Lower leg skin (tissue), 4 donors: Measurements from ENCODE around the gene CNIH2. TPM values are rescaled to one million over a fixed set of nuclear protein-coding genes. Genes with fewer than 3 reads are reported as not detected.

Experiments
- DNase-seq, 2 donors: peaks; one replicate each; pipeline ENCODE4 v3.0.0-alpha.2; 2019; ENCODE audit warnings: low spot score in 2 of 2
- H3K4me3 ChIP-seq: fragments of 200-600 bp; sonication (generic); 2 replicates; pipeline ENCODE4 v1.5.1; 2017; ENCODE audit warnings: mild to moderate bottlenecking, low read depth; ENCODE audit not compliant: poor library complexity, severe bottlenecking
- CTCF ChIP-seq, 3 donors: fragments of 450-650 bp; IDR thresholded peaks; one replicate each; pipeline ENCODE4 v1.5.1; 2016; ENCODE audit warnings: antibody characterized with exemption in 3 of 3, mild to moderate bottlenecking in 3 of 3, moderate library complexity in 2 of 3
- POLR2A ChIP-seq, 2 donors: fragments of 450-650 bp; IDR thresholded peaks; one replicate each; pipeline ENCODE4 v1.6.1; 2016 to 2017; ENCODE audit warnings: antibody characterized with exemption in 2 of 2, mild to moderate bottlenecking in 1 of 2, moderate library complexity in 1 of 2
- WGBS, 2 donors: methylation state at CpG; one replicate each; pipeline ENCODE4 v1.1.5; 2018; 5-methylcytosine and 5-hydroxymethylcytosine counted together
- intact Hi-C: fragments of 100-400 bp; cut with DNase I; formaldehyde crosslinking; loops from one replicate; pipeline ENCODE4 v1.15.0; 2023; ENCODE audit warnings: low total_unique reads
- total RNA-seq, 4 donors: library from RNA; depleted of rRNA; stranded (reverse); fragments of >200 nt; gene quantifications; one replicate each; pipeline ENCODE4 v1.1.0, GENCODE V29; 2016

CNIH2 gene
- total RNA-seq, 4 donors from 2014 or later: 0.42 to 3.2 TPM; not detected in 2

- H3K4me3 ChIP-seq: no peak overlapping the region
- intact Hi-C loops: no loop called here
- 69 to 71% methylated on average over 6 to 13 of the region's 14 CpGs for WGBS, 2 donors
- DNase-seq: no peak
- no peak for TF ChIP-seq CTCF (IDR thresholded peaks at IDR 0.05)
- no peak for TF ChIP-seq POLR2A (IDR thresholded peaks at IDR 0.05)
Measured at GRCh38 chr11:66283461-66284105, 5.6 kb downstream of the CNIH2 start.

GRCh38 chr11:66284526-66285078 lies 6.6 kb downstream of the CNIH2 start:
- WGBS, 2 donors: 91 to 92% methylated on average over 16 of the region's 16 CpGs
- DNase-seq: no peak
- TF ChIP-seq CTCF (IDR thresholded peaks at IDR 0.05): no peak
- no peak overlapping the region for H3K4me3 ChIP-seq
- intact Hi-C loops: loop anchor here (5.0 kb wide), 1 partner anchor 62 kb away; no protein-coding TSS in a partner anchor

GRCh38 chr11:66285250-66285947 lies 7.4 kb downstream of the CNIH2 start:
- intact Hi-C loops: loop anchor here (5.0 kb wide), 1 partner anchor 63 kb away; no protein-coding TSS in a partner anchor
- 84% methylated on average over 12 to 13 of the region's 13 CpGs for WGBS, 2 donors
- DNase-seq: no peak
- H3K4me3 ChIP-seq: no peak overlapping the region
- TF ChIP-seq POLR2A (IDR thresholded peaks at IDR 0.05): no peak
- TF ChIP-seq CTCF (IDR thresholded peaks at IDR 0.05): no peak

- TF ChIP-seq CTCF (IDR thresholded peaks at IDR 0.05) (no peak), POLR2A (IDR thresholded peaks at IDR 0.05) (no peak)
- H3K4me3 ChIP-seq: no peak overlapping the region
- DNase-seq: no peak
- WGBS, 2 donors: 84 to 85% methylated on average over 5 of the region's 5 CpGs
- intact Hi-C loops: loop anchor here (5.0 kb wide), 1 partner anchor 64 kb away; no protein-coding TSS in a partner anchor
Measured at GRCh38 chr11:66286699-66287098, 8.7 kb downstream of the CNIH2 start.

- intact Hi-C loops: loop anchor here (5.0 kb wide), 1 partner anchor 65 kb away; no protein-coding TSS in a partner anchor
Measured at GRCh38 chr11:66287211-66287888, 9.4 kb downstream of the CNIH2 start.

More at GRCh38 chr11:66287211-66287888, 9.4 kb downstream of the CNIH2 start:
- 62 to 65% methylated on average over 10 of the region's 10 CpGs for WGBS, 2 donors
- DNase-seq: no peak
- H3K4me3 ChIP-seq: no peak overlapping the region
- TF ChIP-seq CTCF (IDR thresholded peaks at IDR 0.05): no peak
- TF ChIP-seq POLR2A (IDR thresholded peaks at IDR 0.05): no peak
